HepG2 (cell line): Measurements from ENCODE around the gene LRP5. TPM values are rescaled to one million over a fixed set of nuclear protein-coding genes. Genes with fewer than 3 reads are reported as not detected.
"Not testable (repeated sequence)": the region's sequence is repeated elsewhere in the genome, so short reads cannot be mapped to it uniquely, and the experiment has no call there.

Experiments used
- ATAC-seq: fragments of 200-7000 bp; cut with Tn5 transposase; 3 replicates; pipeline ENCODE4 v1.9.1; 2020; ENCODE audit warnings: mild to moderate bottlenecking, moderate library complexity
- BruUV-seq: library from RNA; stranded (reverse); fragments of 400-500 nt; replicated peaks from 2 replicates; lab custom pipeline; 2021; lab: Mats Ljungman, UMichigan
- CTCF ChIA-PET: fragments of 300-600 bp; formaldehyde crosslinking; extraction: SDS; loops from one replicate; lab custom pipeline; 2021; ENCODE audit warnings: low total read pairs, inconsistent platforms, low intra/inter-chr PET ratio; lab: Yijun Ruan, JAX
- POLR2A ChIA-PET: fragments of 350-600 bp; sonication (Branson Sonifier 250); formaldehyde crosslinking; loops from one replicate; lab custom pipeline; 2020; ENCODE audit warnings: antibody characterized with exemption, inconsistent platforms; lab: Yijun Ruan, JAX
- DNase-seq: peaks from one replicate; pipeline ENCODE4 v3.0.0-alpha.2; 2015; ENCODE audit warnings: low spot score
- FAIRE-seq: peaks from 3 replicates; lab custom pipeline; 2011; peaks lifted over from hg19 to GRCh38; lab: Jason Lieb, UNC
- H2AFZ ChIP-seq: one replicate; pipeline ENCODE4 v1.6.1; 2011; ENCODE audit warnings: low read length, inconsistent platforms
- H3K27ac ChIP-seq: fragments of 300-600 bp; 3 replicates; pipeline ENCODE4 v1.8.0; 2011; ENCODE audit warnings: mixed run types, mild to moderate bottlenecking, mixed read lengths, low read length, inconsistent platforms; ENCODE audit not compliant: insufficient read depth; ENCODE audit errors: extremely low read length
- H3K27me3 ChIP-seq, 2 experiments: fragments of 200-600 bp in 1 of 2; 2 replicates in 1 of 2; 3 replicates in 1 of 2; pipeline versions ENCODE4 v1.6.0 to v1.8.0; 2011; ENCODE audit warnings: low read length in 2 of 2, mild to moderate bottlenecking in 2 of 2, moderate library complexity in 2 of 2, inconsistent platforms in 1 of 2; ENCODE audit not compliant: insufficient read depth in 2 of 2, control insufficient read depth in 1 of 2
- H3K36me3 ChIP-seq, 2 experiments: fragments of 200-600 bp in 1 of 2; replicated peaks in 1 of 2; 2 replicates in 1 of 2; 3 replicates in 1 of 2; pipeline versions ENCODE4 v1.5.1 to v1.8.0; 2011; ENCODE audit warnings: low read length in 2 of 2, inconsistent platforms in 1 of 2; ENCODE audit not compliant: insufficient read depth in 2 of 2, control insufficient read depth in 1 of 2
- H3K4me1 ChIP-seq: 2 replicates; pipeline ENCODE4 v1.5.1; 2012; ENCODE audit warnings: low read length, inconsistent platforms; ENCODE audit not compliant: insufficient read depth
- H3K4me2 ChIP-seq: 2 replicates; pipeline ENCODE4 v1.6.0; 2011; ENCODE audit warnings: low read depth, low read length, inconsistent platforms
- H3K4me3 ChIP-seq, 3 experiments: fragments of 200-600 bp in 1 of 3; sonication (generic), shearing (Covaris generic) in 1 of 3; replicated peaks in 1 of 3; 2 replicates each; pipeline ENCODE4 v1.5.1; 2011 to 2016; ENCODE audit warnings: low read length in 3 of 3, inconsistent platforms in 2 of 3, low read depth in 2 of 3, mild to moderate bottlenecking in 2 of 3, control low read depth in 1 of 3, mixed read lengths in 1 of 3; ENCODE audit not compliant: insufficient read depth in 1 of 3
- H3K79me2 ChIP-seq: one replicate; pipeline ENCODE4 v1.6.1; 2011; ENCODE audit warnings: low read length, inconsistent platforms; ENCODE audit not compliant: insufficient read depth
- H3K9ac ChIP-seq: 2 replicates; pipeline ENCODE4 v1.6.0; 2011; ENCODE audit warnings: mild to moderate bottlenecking, low read depth, low read length, inconsistent platforms; ENCODE audit not compliant: insufficient read depth
- H3K9me3 ChIP-seq: 2 replicates; pipeline ENCODE4 v1.5.1; 2012; ENCODE audit warnings: mild to moderate bottlenecking, low read length
- H4K20me1 ChIP-seq: 2 replicates; pipeline ENCODE4 v1.6.0; 2011; ENCODE audit warnings: inconsistent platforms, mild to moderate bottlenecking, low read length, moderate library complexity; ENCODE audit not compliant: insufficient read depth
- WGBS: methylation state at CpG from one replicate; pipeline ENCODE4 v1.1.6; 2017; ENCODE audit warnings: low lambda C conversion rate; 5-methylcytosine and 5-hydroxymethylcytosine counted together
- in situ Hi-C: cut with HindIII; loops from 2 replicates; pipeline ENCODE4 v1.10.0; 2017; ENCODE audit warnings: low pct_unique_long_range_greater_than_20kb; ENCODE audit not compliant: extremely low pct_ligation_motif_present
- intact Hi-C: fragments of 100-400 bp; cut with micrococcal nuclease; formaldehyde crosslinking; loops from one replicate; pipeline ENCODE4 v1.10.0; 2022; ENCODE audit not compliant: unreplicated experiment
- polyA plus RNA-seq, 8 experiments: library from polyadenylated mRNA; depleted of rRNA in 3 of 8; stranded (reverse) in 7 of 8; unstranded in 1 of 8; fragments of >200 nt; fragmentation: Illumina TruSeq in 4 of 8; extraction: Trizol in 4 of 8; gene quantifications; 2 replicates each; pipeline versions ENCODE4 v1.2.1 to v1.2.3, GENCODE V29; 2011 to 2016; ENCODE audit warnings: low read depth in 4 of 8, missing spikeins in 1 of 8, mixed read lengths in 1 of 8; ENCODE audit not compliant: insufficient read depth in 1 of 8
- total RNA-seq, 5 experiments: library from RNA; depleted of rRNA; stranded (reverse); fragments of >200 nt; fragmentation: Illumina TruSeq; extraction: Trizol; gene quantifications; 2 replicates each; pipeline ENCODE4 v1.2.3, GENCODE V29; 2016; ENCODE audit warnings: low read depth in 1 of 5
- TF ChIP-seq, protein P1 (sequence below): IDR thresholded peaks from 2 replicates; pipeline ENCODE4 v1.6.1; 2012; ENCODE audit warnings: low read length, improper control_type of control experiment

LRP5 gene
- total and polyA plus RNA-seq, 2 of the 13 experiments (the other 11 are each of a cell fraction or from before 2014, with no cell fraction given) = 40.4 to 64.0 TPM

GRCh38 chr11:68473693-68474092, 161.3 kb downstream of the LRP5 start:
- TF ChIP-seq, protein P1, sequence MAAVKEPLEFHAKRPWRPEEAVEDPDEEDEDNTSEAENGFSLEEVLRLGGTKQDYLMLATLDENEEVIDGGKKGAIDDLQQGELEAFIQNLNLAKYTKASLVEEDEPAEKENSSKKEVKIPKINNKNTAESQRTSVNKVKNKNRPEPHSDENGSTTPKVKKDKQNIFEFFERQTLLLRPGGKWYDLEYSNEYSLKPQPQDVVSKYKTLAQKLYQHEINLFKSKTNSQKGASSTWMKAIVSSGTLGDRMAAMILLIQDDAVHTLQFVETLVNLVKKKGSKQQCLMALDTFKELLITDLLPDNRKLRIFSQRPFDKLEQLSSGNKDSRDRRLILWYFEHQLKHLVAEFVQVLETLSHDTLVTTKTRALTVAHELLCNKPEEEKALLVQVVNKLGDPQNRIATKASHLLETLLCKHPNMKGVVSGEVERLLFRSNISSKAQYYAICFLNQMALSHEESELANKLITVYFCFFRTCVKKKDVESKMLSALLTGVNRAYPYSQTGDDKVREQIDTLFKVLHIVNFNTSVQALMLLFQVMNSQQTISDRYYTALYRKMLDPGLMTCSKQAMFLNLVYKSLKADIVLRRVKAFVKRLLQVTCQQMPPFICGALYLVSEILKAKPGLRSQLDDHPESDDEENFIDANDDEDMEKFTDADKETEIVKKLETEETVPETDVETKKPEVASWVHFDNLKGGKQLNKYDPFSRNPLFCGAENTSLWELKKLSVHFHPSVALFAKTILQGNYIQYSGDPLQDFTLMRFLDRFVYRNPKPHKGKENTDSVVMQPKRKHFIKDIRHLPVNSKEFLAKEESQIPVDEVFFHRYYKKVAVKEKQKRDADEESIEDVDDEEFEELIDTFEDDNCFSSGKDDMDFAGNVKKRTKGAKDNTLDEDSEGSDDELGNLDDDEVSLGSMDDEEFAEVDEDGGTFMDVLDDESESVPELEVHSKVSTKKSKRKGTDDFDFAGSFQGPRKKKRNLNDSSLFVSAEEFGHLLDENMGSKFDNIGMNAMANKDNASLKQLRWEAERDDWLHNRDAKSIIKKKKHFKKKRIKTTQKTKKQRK = no peak
- DNase-seq = no peak
- H3K27me3 ChIP-seq = no peaks in the 10 kb centered on the region
- no peak overlapping the region for H2AFZ ChIP-seq
- FAIRE-seq = no peak
- no peak for ATAC-seq
- no peak overlapping the region for H3K9ac ChIP-seq
- H3K4me2 ChIP-seq = no peak overlapping the region
- no TSS peak for BruUV-seq
- H3K9me3 ChIP-seq = no peaks in the 10 kb centered on the region
- H3K79me2 ChIP-seq = peaks cover 84% of the 10 kb centered on the region
- H3K27ac ChIP-seq = no peak overlapping the region
- H3K36me3 ChIP-seq = peaks cover 5 to 22% of the 10 kb centered on the region in 2 experiments; a peak in 4 of 5 replicates
- WGBS = 92% methylated on average over 1 of the region's 1 CpG
- peaks cover 31% of the 10 kb centered on the region for H3K4me1 ChIP-seq
- peaks cover 74% of the 10 kb centered on the region for H4K20me1 ChIP-seq
- CTCF ChIA-PET = no interaction called here
- POLR2A ChIA-PET = interaction anchor here (1.2 kb wide), 1 partner anchor 13 kb away, joined by 5 read pairs; the partner anchor contains the start of gene PPP6R3
- no peak overlapping the region for H3K4me3 ChIP-seq
- intact Hi-C loops (no loop called here), in situ Hi-C loops (no loop called here)

- H3K36me3 ChIP-seq = peaks cover 5 to 27% of the 10 kb centered on the region in 2 experiments; a peak in 4 of 5 replicates
- ATAC-seq, FAIRE-seq, in situ Hi-C loops, CTCF ChIA-PET, H3K4me3 ChIP-seq, H3K27me3 ChIP-seq, BruUV-seq, H3K4me2 ChIP-seq, POLR2A ChIA-PET, H3K27ac ChIP-seq, H2AFZ ChIP-seq, H3K9me3 ChIP-seq, H3K9ac ChIP-seq, DNase-seq, intact Hi-C loops: not testable (repeated sequence)
- H4K20me1 ChIP-seq = peaks cover 73% of the 10 kb centered on the region
- peaks cover 84% of the 10 kb centered on the region for H3K79me2 ChIP-seq
- WGBS = 100% methylated on average over 3 of the region's 34 CpGs
- H3K4me1 ChIP-seq = peaks cover 25% of the 10 kb centered on the region
Observed at GRCh38 chr11:68475626-68476025, 163.2 kb downstream of the LRP5 start.
